H1 (cell line): ENCODE results near the gene ACBD4. TPM values are rescaled to one million over a fixed set of nuclear protein-coding genes. Genes with fewer than 3 reads are reported as not detected.

Source experiments
- BACH1 ChIP-seq: IDR thresholded peaks from 2 replicates; pipeline ENCODE4 v1.6.1; 2012; ENCODE audit warnings: low read length, improper control_type of control experiment
- BCL11A ChIP-seq, 2 experiments: IDR thresholded peaks; one replicate each; pipeline ENCODE4 v1.6.1; 2011; ENCODE audit warnings: low read depth in 2 of 2, low read length in 2 of 2, mild to moderate bottlenecking in 2 of 2
- CBX8 ChIP-seq: fragments of 300-800, 300-1000 bp; sonication (generic); IDR thresholded peaks from 2 replicates; pipeline ENCODE4 v1.7.1; 2016; ENCODE audit warnings: low read depth, low read length, borderline replicate concordance
- CREB1 ChIP-seq: IDR thresholded peaks from 2 replicates; pipeline ENCODE4 v1.6.1; 2012; ENCODE audit warnings: inconsistent platforms
- GTF2F1 ChIP-seq: IDR thresholded peaks from 2 replicates; pipeline ENCODE4 v1.6.1; 2012; ENCODE audit warnings: low read depth, low read length, improper control_type of control experiment, borderline replicate concordance
- SAP30 ChIP-seq: fragments of 300-600 bp; sonication (generic); IDR thresholded peaks from 2 replicates; pipeline ENCODE4 v1.7.1; 2012; ENCODE audit warnings: low read length, moderate library complexity, mild to moderate bottlenecking, inconsistent platforms; ENCODE audit not compliant: insufficient read depth, insufficient replicate concordance
- SP2 ChIP-seq: IDR thresholded peaks from 2 replicates; pipeline ENCODE4 v1.6.1; 2012; ENCODE audit warnings: mild to moderate bottlenecking, low read length, inconsistent platforms
- USF2 ChIP-seq: IDR thresholded peaks from 2 replicates; pipeline ENCODE4 v1.6.1; 2011; ENCODE audit warnings: low read length, improper control_type of control experiment
- polyA plus RNA-seq, 7 experiments: library from polyadenylated mRNA; depleted of rRNA in 3 of 7; stranded (reverse) in 5 of 7; unstranded in 2 of 7; fragments of >200 nt in 5 of 7; fragments of 200-250 nt in 2 of 7; gene quantifications; 1 replicate in 5 of 7; 2 replicates in 1 of 7; 4 replicates in 1 of 7; pipeline versions ENCODE4 v1.2.1 to v1.2.3, GENCODE V29; 2011 to 2013; ENCODE audit warnings: missing spikeins in 2 of 7, mixed read lengths in 2 of 7
- total RNA-seq: library from RNA; stranded (reverse); fragmentation: NEBNext Ultra II Directional; extraction: Animal tissue kit (Norgen Biotek cat#: 25700); gene quantifications from 2 replicates; pipeline ENCODE4 v1.2.1, GENCODE V29; 2021

ACBD4 gene
- total and polyA plus RNA-seq, 2 of the 8 experiments (the other 6 are each of a cell fraction or from before 2014, with no cell fraction given) = 7.3 to 10.7 TPM

DNA sequence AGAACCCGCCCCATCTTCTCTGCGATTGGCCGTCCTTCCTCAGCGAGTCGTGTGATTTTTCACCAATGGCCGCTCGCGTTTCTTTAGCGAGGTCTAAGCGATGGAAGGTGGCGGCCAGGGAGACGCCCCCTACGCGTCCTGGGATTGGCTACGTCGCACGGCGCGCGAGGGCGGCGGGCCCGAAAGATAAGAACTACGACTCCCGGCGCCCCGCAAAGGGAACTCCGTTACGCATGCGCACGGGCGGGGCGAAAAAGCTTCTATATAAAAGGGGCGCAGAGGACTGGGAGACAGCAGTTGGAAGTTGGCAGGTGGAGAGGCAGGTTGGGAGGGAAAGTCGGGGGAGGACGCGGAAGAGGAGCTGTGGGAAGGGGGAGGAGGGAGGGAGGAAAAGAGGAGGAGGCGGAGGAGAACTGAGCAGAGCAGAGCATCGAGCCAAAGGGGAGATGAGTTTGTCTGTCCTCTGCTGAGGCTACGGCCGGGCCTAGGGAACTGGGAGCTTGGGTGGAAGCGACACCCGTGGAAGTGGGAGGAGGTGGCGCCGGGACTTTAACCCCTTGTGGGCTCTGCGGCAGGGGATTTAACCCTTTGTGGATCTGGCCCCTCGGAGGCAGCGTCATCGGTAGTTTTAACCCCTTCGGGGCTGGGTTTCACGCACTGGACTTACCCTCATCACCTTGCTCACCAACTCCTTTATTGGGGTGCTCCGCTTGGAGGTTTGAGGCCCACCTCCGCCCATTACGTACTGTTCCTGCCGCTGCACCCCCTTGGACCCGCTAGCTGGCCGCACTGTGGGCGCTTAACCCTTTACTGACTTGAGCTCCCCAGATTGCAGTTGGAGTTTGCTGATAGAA lies 12.9 kb downstream of the ACBD4 start, which contains the start of gene HEXIM1 (continued):
- TF ChIP-seq BCL11A (IDR thresholded peaks at IDR 0.05; ENCODE audit: low read depth in 2 of 2, low read length in 2 of 2) (no peak), SAP30 (no peak), SP2 (no peak), BACH1 (peak; percentile 88), GTF2F1 (peak; percentile 98), CBX8 (no peak), USF2 (no peak), CREB1 (peak; percentile 81)
